Measurements from ENCODE around the gene P3R3URF.

- TF ChIP-seq CTCF (IDR thresholded peaks at IDR 0.05 in 2 of 3, conservative IDR thresholded peaks at IDR 0.05 in 1 of 3; ENCODE audit: borderline replicate concordance in 1 of 3, insufficient read depth in 1 of 3, low read depth in 2 of 3, low read length in 2 of 3) (no peak), YY1 (IDR thresholded peaks at IDR 0.05; ENCODE audit: extremely low read depth, insufficient replicate concordance, low read depth, low read length) (no peak), CBX3 (IDR thresholded peaks at IDR 0.05; ENCODE audit: low read depth) (no peak), EZH2 (IDR thresholded peaks at IDR 0.05) (no peak), TCF7L2 (IDR thresholded peaks at IDR 0.05; ENCODE audit: borderline replicate concordance, extremely low read depth, insufficient read depth, insufficient read length) (no peak), POLR2A (IDR thresholded peaks at IDR 0.05; ENCODE audit: borderline replicate concordance, extremely low read depth, insufficient read depth, insufficient read length) (no peak), ZNF274 (IDR thresholded peaks at IDR 0.05; ENCODE audit: low read depth, low read length) (no peak), REST (IDR thresholded peaks at IDR 0.05; ENCODE audit: low read depth) (no peak), POLR2AphosphoS5 (IDR thresholded peaks at IDR 0.05; ENCODE audit: low read depth, low read length) (no peak)
These were observed 7.8 kb downstream of the P3R3URF start for GRCh38 chr1:46168477-46168876.
